ENCODE data around the gene SMC1B.

DNA sequence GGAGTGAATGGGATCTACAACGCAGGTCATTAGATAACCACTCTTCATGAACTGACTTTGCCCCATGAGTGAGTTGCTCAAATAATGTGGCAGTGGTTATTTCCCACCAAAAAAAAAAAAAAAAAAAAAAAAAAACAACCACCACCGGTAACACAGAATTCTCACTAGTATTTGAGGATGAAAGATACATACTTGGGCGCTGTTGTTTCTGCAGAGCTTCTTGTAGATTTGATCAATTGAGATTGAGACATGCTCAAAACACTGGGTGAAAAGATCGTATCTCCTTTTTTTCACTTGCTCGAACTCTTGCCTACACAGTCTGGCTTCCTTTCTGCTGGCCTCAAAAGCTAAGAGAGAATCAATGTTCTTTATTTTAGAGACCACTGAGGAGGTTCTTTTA, 59.6 kb downstream of the SMC1B start:
- TF ChIP-seq CTCF (IDR thresholded peaks at IDR 0.05): no peak
- TF ChIP-seq EZH2 (IDR thresholded peaks at IDR 0.05): no peak
- no peak for TF ChIP-seq EZH2phosphoT487 (IDR thresholded peaks at IDR 0.05)

All from neural progenitor cell (in vitro differentiated cells).